IPS-20b (cell line): ENCODE measurements around the gene MEX3D.
A peak's percentile ranks its signal among the peaks of the same experiment; 100 is the strongest.

Experiments used
- H3K27ac ChIP-seq: one replicate; pipeline ENCODE4 v1.5.1; 2013; ENCODE audit warnings: low read length
- H3K27me3 ChIP-seq: 2 replicates; pipeline ENCODE4 v1.6.1; 2013; ENCODE audit warnings: mild to moderate bottlenecking, low read length, inconsistent platforms; ENCODE audit not compliant: insufficient read depth
- H3K36me3 ChIP-seq: 2 replicates; pipeline ENCODE4 v1.6.1; 2013; ENCODE audit warnings: low read depth, mild to moderate bottlenecking, inconsistent platforms, low read length, moderate library complexity; ENCODE audit not compliant: insufficient read depth
- H3K4me1 ChIP-seq: 2 replicates; pipeline ENCODE4 v1.6.1; 2013; ENCODE audit warnings: mild to moderate bottlenecking, control low read depth, inconsistent platforms, low read length, moderate library complexity; ENCODE audit not compliant: insufficient read depth
- H3K4me3 ChIP-seq: 2 replicates; pipeline ENCODE4 v1.5.1; 2013; ENCODE audit warnings: mild to moderate bottlenecking, low read length, inconsistent platforms
- H3K9ac ChIP-seq: 2 replicates; pipeline ENCODE4 v1.6.1; 2013; ENCODE audit warnings: low read depth, mild to moderate bottlenecking, inconsistent platforms, low read length, moderate library complexity
- H3K9me3 ChIP-seq: 2 replicates; pipeline ENCODE4 v1.6.1; 2013; ENCODE audit warnings: mild to moderate bottlenecking, low read depth, low read length, inconsistent platforms; ENCODE audit not compliant: insufficient read depth

The MEX3D gene

GRCh38 chr19:1577090-1577928 lies 9.2 kb upstream of the MEX3D start:
- Histone ChIP-seq H3K27ac (no peak overlapping the region), H3K36me3 (peaks cover 42% of the 10 kb centered on the region; the same call in 1 of the 2 replicates), H3K9ac (no peak overlapping the region), H3K4me1 (no peaks in the 10 kb centered on the region), H3K4me3 (no peak overlapping the region), H3K27me3 (no peaks in the 10 kb centered on the region), H3K9me3 (no peaks in the 10 kb centered on the region)

- Histone ChIP-seq H3K36me3 (peaks cover 35% of the 10 kb centered on the region; the same call in 1 of the 2 replicates), H3K9ac (no peak overlapping the region), H3K27me3 (no peaks in the 10 kb centered on the region), H3K27ac (no peak overlapping the region), H3K4me3 (no peak overlapping the region), H3K4me1 (no peaks in the 10 kb centered on the region), H3K9me3 (no peaks in the 10 kb centered on the region)
These were observed 8.3 kb upstream of the MEX3D start for GRCh38 chr19:1576242-1577089.

- Histone ChIP-seq H3K27me3 (peaks cover 3% of the 10 kb centered on the region; the same call in 1 of the 2 replicates), H3K27ac (no peak overlapping the region), H3K4me1 (no peaks in the 10 kb centered on the region), H3K36me3 (peaks cover 26% of the 10 kb centered on the region; the same call in 1 of the 2 replicates), H3K9ac (no peak overlapping the region), H3K9me3 (no peaks in the 10 kb centered on the region), H3K4me3 (no peak overlapping the region)
These were observed 7.5 kb upstream of the MEX3D start for GRCh38 chr19:1575323-1576241.

GRCh38 chr19:1574354-1575136 lies 6.4 kb upstream of the MEX3D start:
- Histone ChIP-seq H3K36me3 (peaks cover 16% of the 10 kb centered on the region; the same call in 1 of the 2 replicates), H3K4me1 (no peaks in the 10 kb centered on the region), H3K27ac (no peak overlapping the region), H3K9ac (no peak overlapping the region), H3K27me3 (peaks cover 13% of the 10 kb centered on the region), H3K9me3 (no peaks in the 10 kb centered on the region), H3K4me3 (no peak overlapping the region)

- Histone ChIP-seq H3K9ac (no peak overlapping the region), H3K27ac (no peak overlapping the region), H3K4me1 (no peaks in the 10 kb centered on the region), H3K9me3 (peaks cover 3% of the 10 kb centered on the region; the same call in 1 of the 2 replicates), H3K36me3 (peaks cover 9% of the 10 kb centered on the region; the same call in 1 of the 2 replicates), H3K27me3 (peaks cover 26% of the 10 kb centered on the region), H3K4me3 (no peak overlapping the region)
These were observed 4.7 kb upstream of the MEX3D start for GRCh38 chr19:1572795-1573194.

- Histone ChIP-seq H3K27ac (no peak overlapping the region), H3K9me3 (peaks cover 3% of the 10 kb centered on the region; the same call in 1 of the 2 replicates), H3K4me3 (no peak overlapping the region), H3K4me1 (no peaks in the 10 kb centered on the region), H3K36me3 (no peaks in the 10 kb centered on the region), H3K9ac (no peak overlapping the region), H3K27me3 (peaks cover 26% of the 10 kb centered on the region)
These were observed 3.2 kb upstream of the MEX3D start for GRCh38 chr19:1571358-1571757.

- Histone ChIP-seq H3K27ac (no peak overlapping the region), H3K9ac (no peak overlapping the region), H3K4me1 (no peaks in the 10 kb centered on the region), H3K9me3 (peaks cover 3% of the 10 kb centered on the region; the same call in 1 of the 2 replicates), H3K36me3 (no peaks in the 10 kb centered on the region), H3K27me3 (peaks cover 26% of the 10 kb centered on the region), H3K4me3 (no peak overlapping the region)
These were observed 2.7 kb upstream of the MEX3D start for GRCh38 chr19:1570836-1571235.

GRCh38 chr19:1569997-1570396 lies 1.9 kb upstream of the MEX3D start:
- no peak overlapping the region for H3K27ac ChIP-seq
- H3K4me3 ChIP-seq: no peak overlapping the region
- H3K4me1 ChIP-seq: no peaks in the 10 kb centered on the region
- peaks cover 1% of the 10 kb centered on the region; the same call in 1 of the 2 replicates for H3K36me3 ChIP-seq
- peaks cover 3% of the 10 kb centered on the region; the same call in 1 of the 2 replicates for H3K9me3 ChIP-seq
- H3K9ac ChIP-seq: no peak overlapping the region
- peaks cover 26% of the 10 kb centered on the region for H3K27me3 ChIP-seq

GRCh38 chr19:1567848-1568227 lies 287 bp downstream of the MEX3D start:
- H3K4me1 ChIP-seq: no peaks in the 10 kb centered on the region
- H3K27ac ChIP-seq: no peak overlapping the region
- H3K9ac ChIP-seq: no peak overlapping the region
- peaks cover 8% of the 10 kb centered on the region; the same call in 1 of the 2 replicates for H3K36me3 ChIP-seq
- peaks cover 3% of the 10 kb centered on the region; the same call in 1 of the 2 replicates for H3K9me3 ChIP-seq
- H3K4me3 ChIP-seq: no peak overlapping the region
- peaks cover 26% of the 10 kb centered on the region for H3K27me3 ChIP-seq

- Histone ChIP-seq H3K27me3 (peaks cover 26% of the 10 kb centered on the region), H3K36me3 (peaks cover 8% of the 10 kb centered on the region; the same call in 1 of the 2 replicates), H3K27ac (peak overlapping the region; percentile 76), H3K9ac (peak overlapping the region; percentile 91), H3K4me3 (peak overlapping the region; percentile 77; the same call in 1 of the 2 replicates), H3K4me1 (no peaks in the 10 kb centered on the region), H3K9me3 (peaks cover 3% of the 10 kb centered on the region; the same call in 1 of the 2 replicates)
These were observed 843 bp downstream of the MEX3D start for GRCh38 chr19:1567116-1567847.
